NCI-H1436 (cell line): ENCODE measurements around the gene ANKRD10.
"Not testable (repeated sequence)": the region's sequence is repeated elsewhere in the genome, so short reads cannot be mapped to it uniquely, and the experiment has no call there.

Source experiments
- DNase-seq: peaks from one replicate; lab custom pipeline; 2025; lab: John Stamatoyannopoulos, UW

Gene ANKRD10

DNA sequence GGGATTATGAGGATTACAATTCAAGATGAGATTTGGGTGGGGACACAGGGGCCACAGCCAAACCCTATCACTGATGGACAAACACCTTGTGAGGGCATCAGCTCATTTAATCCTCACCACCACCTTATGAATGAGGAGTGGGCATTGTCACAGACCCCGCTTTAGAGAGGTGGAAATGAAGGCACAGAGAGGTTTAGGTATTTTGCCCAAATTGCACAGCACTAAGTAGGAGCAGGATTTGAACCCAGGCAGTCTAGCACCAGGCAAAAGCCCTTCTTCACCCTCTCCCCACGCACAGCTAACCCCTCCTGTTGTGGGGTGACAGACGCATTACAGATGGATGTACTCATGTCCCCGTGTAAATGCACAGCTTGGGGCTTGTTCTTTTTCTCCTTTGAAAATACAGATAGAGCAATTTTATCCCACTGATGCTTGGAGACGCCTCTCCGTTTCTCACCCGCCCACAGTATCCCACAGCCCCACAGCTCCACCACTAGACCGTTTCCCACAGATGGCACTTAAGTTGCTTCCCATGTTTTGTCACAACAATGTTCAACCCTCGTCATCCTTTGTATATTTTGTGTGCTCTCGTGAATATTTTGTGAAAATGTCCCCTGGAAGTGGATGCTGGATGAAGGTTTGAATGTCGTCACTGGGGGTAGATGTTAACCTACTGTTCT lies 48.2 kb downstream of the ANKRD10 start:
- DNase-seq = no peak

- DNase-seq = no peak
Measured at GRCh38 chr13:110863685-110864084, 51.2 kb downstream of the ANKRD10 start.

GRCh38 chr13:110860983-110861382 lies 53.9 kb downstream of the ANKRD10 start:
- no peak for DNase-seq

GRCh38 chr13:110856942-110857835 lies 57.7 kb downstream of the ANKRD10 start:
- no peak for DNase-seq

DNA sequence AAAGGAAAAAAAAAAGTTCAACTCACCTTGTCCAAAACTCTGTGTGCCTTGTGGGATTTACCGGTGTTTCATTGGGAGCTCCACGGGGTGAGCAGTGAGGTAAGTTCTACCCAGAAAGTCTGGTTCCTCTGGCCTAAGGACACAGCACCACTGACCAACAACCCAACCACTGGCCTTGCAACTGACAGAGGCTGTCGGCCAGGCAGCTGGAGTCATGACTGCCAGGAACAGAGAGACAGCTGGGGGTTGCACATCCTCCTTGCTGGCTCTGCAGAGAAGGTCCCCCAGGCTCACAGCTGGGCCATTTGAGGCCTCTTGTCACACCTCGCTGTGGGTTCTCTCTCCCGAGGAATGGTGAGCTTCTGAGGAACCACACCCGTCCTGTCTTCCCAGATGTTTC lies 59.5 kb downstream of the ANKRD10 start:
- no peak for DNase-seq

DNA sequence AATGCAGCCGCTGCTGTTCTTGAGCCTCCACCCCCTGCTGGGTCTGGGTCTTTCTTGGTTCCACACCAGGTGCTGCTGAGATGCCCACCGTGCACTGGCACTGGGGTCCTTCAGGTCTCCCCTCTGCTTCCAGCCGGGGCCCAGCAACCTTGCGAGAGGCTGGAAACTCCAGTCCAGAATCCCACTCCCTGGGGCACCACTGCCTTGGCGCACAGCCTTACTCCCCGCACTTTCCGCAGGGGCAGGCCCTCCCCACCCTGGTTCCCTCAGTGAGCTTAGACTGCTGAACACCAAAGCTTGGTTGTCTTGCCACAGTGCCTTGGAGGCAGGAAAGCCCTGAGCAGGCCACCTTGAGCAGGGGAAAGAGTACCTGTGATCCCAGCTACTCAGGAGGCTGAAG lies 60.0 kb downstream of the ANKRD10 start:
- no peak for DNase-seq

- no peak for DNase-seq
Measured at GRCh38 chr13:110853235-110853721, 61.6 kb downstream of the ANKRD10 start.

GRCh38 chr13:110850840-110851239 lies 64.0 kb downstream of the ANKRD10 start:
- peak; percentile 44 for DNase-seq

DNA sequence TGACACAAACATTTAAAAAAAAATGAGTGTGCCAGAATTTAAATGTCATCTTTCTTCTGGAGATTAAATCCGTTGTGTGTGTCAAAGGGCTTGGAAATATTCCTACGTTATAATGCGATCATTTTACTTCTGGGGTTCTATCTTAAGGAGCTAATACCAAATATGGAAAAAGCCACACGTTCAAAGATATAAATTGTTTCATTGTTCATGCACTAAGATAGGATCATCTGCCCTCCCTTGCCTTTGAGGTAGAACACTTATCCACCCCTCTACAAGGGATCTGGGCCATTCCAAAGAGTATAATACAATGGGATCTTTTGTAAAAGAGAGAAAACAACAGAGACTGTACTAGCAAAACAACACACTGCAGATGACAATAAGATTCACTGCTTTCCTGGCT lies 64.9 kb downstream of the ANKRD10 start:
- no peak for DNase-seq

DNA sequence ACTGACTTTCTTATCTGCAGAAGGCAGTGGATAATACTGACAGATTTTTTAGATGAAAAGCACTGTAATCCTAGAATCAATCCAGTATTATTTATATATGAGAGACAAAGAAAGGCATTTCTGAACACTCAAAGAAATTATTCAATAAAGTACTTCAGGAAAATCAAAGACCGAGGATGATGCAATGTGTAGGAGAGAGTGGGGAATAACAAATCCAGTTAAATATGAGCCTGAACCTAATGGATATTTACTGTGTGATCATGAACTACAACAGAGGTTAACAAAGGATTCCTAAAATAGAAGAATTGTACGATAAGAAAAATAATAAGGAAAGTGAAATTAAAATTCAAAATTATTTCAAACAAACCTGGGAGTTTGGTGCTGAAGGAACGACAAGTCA lies 69.3 kb downstream of the ANKRD10 start:
- DNase-seq = no peak

GRCh38 chr13:110841846-110842245 lies 73.0 kb downstream of the ANKRD10 start:
- DNase-seq = no peak

- no peak for DNase-seq
Measured at GRCh38 chr13:110841406-110841805, 73.5 kb downstream of the ANKRD10 start.

DNA sequence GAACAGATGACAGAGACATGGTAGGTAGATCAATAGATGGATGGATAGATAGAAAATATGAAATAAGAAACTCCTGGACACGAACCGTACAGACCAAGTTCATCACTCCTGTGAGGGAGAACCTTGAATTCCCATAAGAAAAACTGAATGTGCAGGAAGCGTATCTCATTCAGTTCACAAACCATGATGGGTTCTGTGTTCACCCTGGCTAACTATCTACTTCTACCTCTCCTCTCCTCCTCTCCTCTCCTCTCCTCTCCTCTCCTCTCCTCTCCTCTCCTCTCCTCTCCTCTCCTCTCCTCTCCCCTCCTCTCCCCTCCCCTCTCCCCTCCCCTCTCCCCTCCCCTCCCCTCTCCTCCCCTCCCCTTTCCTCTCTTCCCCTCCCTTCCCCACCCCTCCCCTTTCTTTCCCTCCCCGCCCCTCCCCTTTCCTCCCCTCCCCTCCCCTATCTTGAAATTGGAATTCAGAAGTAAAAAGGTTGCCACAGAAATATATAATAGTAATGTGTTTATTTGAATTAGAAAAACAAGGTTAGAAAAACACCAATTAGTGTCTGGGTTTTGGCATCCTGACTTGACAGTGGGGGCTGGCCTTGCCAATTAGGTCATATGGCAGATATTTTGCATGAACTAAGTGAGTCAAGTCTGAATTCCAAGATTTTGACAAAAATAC lies 75.9 kb downstream of the ANKRD10 start:
- DNase-seq = no peak

- DNase-seq = no peak
Measured at GRCh38 chr13:110838116-110838515, 76.8 kb downstream of the ANKRD10 start.

DNA sequence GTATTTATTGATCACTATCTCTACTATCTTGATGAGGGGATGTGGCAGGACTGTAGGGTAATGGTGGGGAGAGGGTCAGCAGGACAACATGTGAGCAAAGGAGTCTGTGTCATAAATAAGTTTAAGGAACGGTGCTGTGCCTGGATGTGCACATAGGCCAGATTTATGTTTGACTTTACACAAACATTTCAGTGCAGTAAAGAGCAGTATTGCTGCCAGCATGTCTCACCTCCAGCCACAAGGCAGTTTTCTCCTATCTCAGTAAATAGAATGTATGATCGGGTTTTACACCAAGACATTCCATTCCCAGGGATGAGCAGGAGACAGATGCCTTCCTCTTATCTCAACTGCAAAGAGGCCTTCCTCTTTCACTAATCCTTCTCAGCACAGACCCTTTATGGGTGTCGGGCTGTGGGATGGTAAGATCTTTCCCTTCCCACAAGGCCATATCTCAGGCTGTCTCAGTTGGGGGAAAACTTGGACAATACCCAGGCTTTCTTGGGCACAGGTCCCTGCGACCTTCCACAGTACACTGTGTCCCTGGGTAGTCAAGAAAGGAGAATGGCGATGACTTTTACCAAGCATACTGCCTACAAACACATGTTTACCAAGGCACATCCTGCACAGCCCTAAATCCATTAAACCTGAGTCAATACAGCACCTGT lies 77.3 kb downstream of the ANKRD10 start:
- not testable (repeated sequence) for DNase-seq

DNA sequence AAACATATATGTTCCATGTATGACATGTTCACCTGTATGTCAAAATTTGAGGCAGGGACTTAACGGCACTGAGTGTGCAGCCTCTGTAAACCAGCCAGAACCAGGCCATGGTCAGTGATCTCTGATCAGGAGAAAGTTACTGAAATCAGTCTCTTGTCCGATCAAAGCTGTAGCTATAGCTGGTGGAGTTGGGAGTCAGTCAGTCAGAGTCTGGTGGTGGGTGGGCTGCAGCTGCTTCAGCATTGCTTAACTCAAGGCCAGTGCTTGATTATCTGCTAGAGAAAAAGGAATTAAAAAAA lies 78.3 kb downstream of the ANKRD10 start:
- no peak for DNase-seq

- no peak for DNase-seq
Measured at GRCh38 chr13:110835721-110836604, 78.9 kb downstream of the ANKRD10 start.

DNA sequence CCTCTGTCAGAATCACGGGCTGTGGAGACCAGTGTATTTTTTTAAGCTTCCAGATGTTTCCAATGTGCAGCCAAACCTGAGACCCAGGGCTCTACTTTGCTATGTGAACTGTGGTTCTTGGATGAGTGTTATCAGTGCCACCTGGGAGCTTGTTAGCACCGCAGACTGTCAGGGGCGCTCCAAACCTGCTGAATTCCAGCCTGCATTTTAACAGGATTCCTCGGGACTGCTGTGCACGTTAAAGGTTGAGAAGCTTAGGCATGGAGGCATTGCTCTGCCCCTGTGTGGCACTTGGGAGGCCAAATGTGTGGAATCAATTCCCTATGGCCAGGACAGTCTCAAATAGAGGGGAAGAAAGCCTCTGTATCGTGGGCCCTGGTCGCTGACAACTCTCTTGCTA lies 80.3 kb downstream of the ANKRD10 start:
- DNase-seq = no peak

DNA sequence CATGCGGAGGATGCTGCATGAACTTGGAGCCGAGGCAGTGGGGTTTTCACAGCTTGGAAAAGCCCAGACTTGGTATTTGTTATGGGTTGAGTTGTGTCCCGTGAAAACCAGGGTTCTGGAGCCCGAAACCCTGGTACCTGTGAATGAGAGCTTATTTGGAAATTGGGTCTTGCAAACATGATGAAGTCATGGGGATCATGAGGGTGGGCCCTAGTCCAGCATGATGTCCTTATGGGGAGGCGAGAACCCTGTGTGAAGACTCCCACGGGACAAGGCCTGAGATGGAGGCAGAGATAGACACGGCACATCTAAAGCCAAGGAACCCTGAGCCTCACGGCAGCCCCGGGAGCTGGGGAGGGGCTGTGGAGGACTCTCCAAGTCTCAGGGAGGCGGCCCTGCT lies 82.3 kb downstream of the ANKRD10 start:
- no peak for DNase-seq

GRCh38 chr13:110832205-110832479 lies 82.7 kb downstream of the ANKRD10 start:
- DNase-seq = no peak

GRCh38 chr13:110831437-110832204 lies 83.2 kb downstream of the ANKRD10 start:
- DNase-seq = no peak
